ENCODE results near the gene HS3ST3B1.

Gene HS3ST3B1

GRCh38 chr17:14355556-14355955, 54.7 kb downstream of the HS3ST3B1 start:
- no peak for DNase-seq (ENCODE audit: low spot score)

GRCh38 chr17:14359163-14360020, 58.5 kb downstream of the HS3ST3B1 start:
- DNase-seq (ENCODE audit: low spot score) = no peak

GRCh38 chr17:14360856-14361255, 60.0 kb downstream of the HS3ST3B1 start:
- no peak for DNase-seq (ENCODE audit: low spot score)

- DNase-seq (ENCODE audit: low spot score) = no peak
These were observed 60.6 kb downstream of the HS3ST3B1 start for GRCh38 chr17:14361470-14361869.

- no peak for DNase-seq (ENCODE audit: low spot score)
These were observed 61.1 kb downstream of the HS3ST3B1 start for GRCh38 chr17:14361945-14362508.

- DNase-seq (ENCODE audit: low spot score) = no peak
These were observed 65.3 kb downstream of the HS3ST3B1 start for GRCh38 chr17:14366199-14366598.

GRCh38 chr17:14372461-14372860, 71.6 kb downstream of the HS3ST3B1 start:
- DNase-seq (ENCODE audit: low spot score) = no peak

- no peak for DNase-seq (ENCODE audit: low spot score)
These were observed 72.2 kb downstream of the HS3ST3B1 start for GRCh38 chr17:14372905-14373613.

GRCh38 chr17:14373614-14374259, 72.9 kb downstream of the HS3ST3B1 start:
- no peak for DNase-seq (ENCODE audit: low spot score)

GRCh38 chr17:14374268-14374667, 73.4 kb downstream of the HS3ST3B1 start:
- DNase-seq (ENCODE audit: low spot score) = no peak

- no peak for DNase-seq (ENCODE audit: low spot score)
These were observed 75.8 kb downstream of the HS3ST3B1 start for GRCh38 chr17:14376666-14377065.

- DNase-seq (ENCODE audit: low spot score) = no peak
These were observed 80.7 kb downstream of the HS3ST3B1 start for GRCh38 chr17:14381606-14382005.

GRCh38 chr17:14387036-14387435, 86.2 kb downstream of the HS3ST3B1 start:
- DNase-seq (ENCODE audit: low spot score) = no peak

- DNase-seq (ENCODE audit: low spot score) = no peak
These were observed 88.8 kb downstream of the HS3ST3B1 start for GRCh38 chr17:14389681-14390080.

GRCh38 chr17:14393723-14394122, 92.8 kb downstream of the HS3ST3B1 start:
- no peak for DNase-seq (ENCODE audit: low spot score)

- DNase-seq (ENCODE audit: low spot score) = no peak
These were observed 94.4 kb downstream of the HS3ST3B1 start for GRCh38 chr17:14395255-14395654.

- no peak for DNase-seq (ENCODE audit: low spot score)
These were observed 95.7 kb downstream of the HS3ST3B1 start for GRCh38 chr17:14396547-14396946.

- DNase-seq (ENCODE audit: low spot score) = no peak
These were observed 97.9 kb downstream of the HS3ST3B1 start for GRCh38 chr17:14398766-14399165.
